HG02642 (cell line): ENCODE measurements around the gene SEMA4D.

Experiments used
- ATAC-seq: cut with Tn5 transposase; IDR thresholded peaks from one replicate; pipeline ENCODE4 v1.9.1; 2021; ENCODE audit warnings: mild to moderate bottlenecking; ENCODE audit not compliant: unreplicated experiment, poor library complexity

The SEMA4D gene

DNA sequence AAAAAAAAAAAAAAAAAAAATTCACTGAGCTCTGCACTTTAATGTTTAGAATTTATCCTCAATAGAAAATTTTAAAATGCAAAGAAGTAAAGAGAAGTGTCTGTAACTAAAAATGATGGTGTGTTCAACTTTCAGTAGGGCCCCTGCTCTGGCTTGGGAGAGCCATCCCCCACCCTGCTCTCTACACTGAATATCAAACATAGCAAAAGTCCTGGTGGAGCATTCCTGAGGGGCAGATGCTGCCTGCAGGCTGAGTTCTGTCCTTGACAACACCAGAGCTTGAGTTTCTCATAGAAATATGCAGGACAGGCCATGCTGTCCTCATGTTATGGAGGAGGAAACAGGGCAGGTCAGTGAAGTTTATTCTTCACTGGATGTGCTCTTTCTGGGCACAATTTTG, 7.1 kb upstream of the SEMA4D start:
- ATAC-seq, result no peak

DNA sequence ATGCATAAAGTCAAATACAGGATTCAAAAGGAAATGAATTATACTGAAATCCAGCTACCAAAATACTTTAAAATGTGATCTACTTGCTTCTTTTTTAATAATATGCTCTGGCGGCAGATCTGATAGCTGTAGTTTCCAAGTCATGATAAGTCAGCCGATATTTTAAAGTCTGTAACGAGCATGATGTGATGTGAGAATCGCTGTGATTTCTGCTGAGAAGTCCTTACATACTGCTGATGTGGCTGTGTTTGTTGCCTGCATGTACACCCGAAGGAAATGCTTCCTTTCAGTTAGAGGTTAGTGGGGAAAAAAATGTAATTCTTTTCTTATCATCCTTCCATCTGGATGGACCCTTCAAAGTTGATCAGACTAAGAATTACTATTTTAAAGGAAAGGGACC, 4.8 kb upstream of the SEMA4D start:
- no peak for ATAC-seq

DNA sequence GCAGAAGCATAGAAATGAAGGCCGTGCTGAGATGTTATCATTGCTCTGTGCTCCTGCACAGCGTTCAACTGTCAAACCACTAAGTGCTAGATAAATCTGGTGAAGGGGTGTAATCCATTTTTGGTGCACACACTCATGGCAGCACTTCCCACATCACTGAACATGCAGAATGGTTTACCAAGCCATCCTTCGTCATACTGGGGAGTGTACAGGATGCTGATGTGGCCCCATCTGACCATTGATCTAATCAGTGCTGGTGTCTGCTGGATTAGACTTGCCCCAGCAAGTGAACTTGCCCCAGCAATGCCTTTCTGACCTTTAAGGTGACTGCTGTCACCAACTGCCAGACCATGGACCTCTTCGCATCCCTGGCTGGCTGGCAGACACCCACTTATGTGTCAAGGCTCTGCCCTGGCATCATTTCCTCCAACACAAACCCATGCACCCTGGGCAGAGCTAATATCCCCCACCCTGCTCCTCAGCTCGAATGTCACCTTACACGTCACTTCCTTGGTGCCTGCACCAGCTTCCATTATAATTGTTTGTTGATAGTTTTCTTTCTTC, 4.2 kb upstream of the SEMA4D start:
- no peak for ATAC-seq

DNA sequence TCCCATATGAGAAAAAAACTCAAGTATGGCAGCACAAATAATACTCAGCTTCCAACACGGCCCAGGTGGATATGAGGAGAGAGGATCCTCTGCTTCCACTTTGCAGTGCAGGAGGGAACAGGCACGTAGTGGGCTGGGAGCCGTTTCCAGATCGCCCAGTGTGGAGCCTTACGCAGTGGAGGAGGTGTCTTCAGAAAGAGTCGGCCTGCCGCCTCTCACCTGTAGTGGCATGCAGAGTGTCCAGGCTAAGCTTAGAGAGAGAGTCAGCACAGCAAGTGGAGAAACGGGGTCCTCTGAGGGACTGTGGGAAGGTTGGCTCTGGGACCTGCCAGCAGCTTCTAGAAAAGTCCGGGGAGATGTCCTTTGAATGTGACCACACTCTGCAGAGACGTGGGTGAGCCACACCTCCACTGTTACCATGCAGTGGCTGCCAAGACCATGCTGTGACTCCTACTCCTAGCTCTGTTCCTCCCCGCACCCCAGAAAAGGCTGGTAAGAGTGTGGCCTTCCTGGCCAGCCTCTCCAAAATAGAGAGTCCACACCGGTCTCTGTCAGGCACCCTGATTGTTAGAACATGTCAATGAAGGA, 3.5 kb upstream of the SEMA4D start:
- no peak for ATAC-seq

DNA sequence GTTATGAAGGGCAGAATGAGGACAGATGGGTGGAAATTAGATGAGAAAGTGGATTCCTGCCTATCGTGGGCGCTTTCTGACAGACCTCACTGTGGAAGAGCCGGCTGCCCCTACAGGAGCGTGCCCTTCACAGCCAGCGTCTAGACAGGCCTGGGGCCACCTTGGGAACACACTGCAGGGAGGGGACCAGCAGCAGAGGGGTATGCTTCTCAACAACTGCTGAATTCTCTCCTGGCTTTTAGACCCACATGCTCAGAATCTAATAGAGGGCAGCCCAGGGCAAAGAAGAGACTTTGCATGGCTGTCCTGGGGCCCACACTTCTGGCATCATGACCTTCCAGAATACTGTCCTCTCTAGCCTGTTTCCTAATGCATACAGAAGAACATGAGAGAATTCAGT, 2.1 kb upstream of the SEMA4D start:
- no peak for ATAC-seq

DNA sequence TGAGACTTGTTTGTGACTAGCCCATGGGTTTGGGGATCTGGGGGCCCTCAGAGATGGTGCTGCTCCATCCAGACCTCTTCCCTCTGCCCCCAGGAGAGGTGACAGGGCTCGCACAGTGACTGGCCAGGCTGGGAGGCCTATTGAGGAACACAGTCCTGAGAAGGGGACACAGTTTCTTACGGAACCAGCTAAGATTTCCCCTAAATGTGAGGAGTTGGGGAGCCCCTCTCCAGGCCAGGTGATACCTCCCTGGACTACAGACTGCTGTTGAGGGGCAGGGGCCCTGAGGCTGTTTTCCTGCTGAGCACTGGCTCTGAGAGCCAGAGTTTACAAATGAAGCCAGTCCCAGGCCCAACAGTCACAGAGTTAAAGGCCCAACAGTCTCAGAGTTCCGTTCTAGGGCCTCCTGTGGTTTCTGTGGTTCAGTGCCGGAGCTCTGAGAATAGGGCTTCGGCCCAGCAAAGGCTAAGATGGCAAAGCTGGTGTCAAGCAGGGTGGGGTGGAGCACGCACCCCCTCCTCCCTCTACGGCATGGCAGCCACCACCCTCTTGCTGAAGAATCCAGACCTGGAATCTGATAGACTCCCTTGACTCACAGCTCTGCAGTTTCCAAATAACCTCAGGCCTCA, 1.1 kb upstream of the SEMA4D start:
- no peak for ATAC-seq

DNA sequence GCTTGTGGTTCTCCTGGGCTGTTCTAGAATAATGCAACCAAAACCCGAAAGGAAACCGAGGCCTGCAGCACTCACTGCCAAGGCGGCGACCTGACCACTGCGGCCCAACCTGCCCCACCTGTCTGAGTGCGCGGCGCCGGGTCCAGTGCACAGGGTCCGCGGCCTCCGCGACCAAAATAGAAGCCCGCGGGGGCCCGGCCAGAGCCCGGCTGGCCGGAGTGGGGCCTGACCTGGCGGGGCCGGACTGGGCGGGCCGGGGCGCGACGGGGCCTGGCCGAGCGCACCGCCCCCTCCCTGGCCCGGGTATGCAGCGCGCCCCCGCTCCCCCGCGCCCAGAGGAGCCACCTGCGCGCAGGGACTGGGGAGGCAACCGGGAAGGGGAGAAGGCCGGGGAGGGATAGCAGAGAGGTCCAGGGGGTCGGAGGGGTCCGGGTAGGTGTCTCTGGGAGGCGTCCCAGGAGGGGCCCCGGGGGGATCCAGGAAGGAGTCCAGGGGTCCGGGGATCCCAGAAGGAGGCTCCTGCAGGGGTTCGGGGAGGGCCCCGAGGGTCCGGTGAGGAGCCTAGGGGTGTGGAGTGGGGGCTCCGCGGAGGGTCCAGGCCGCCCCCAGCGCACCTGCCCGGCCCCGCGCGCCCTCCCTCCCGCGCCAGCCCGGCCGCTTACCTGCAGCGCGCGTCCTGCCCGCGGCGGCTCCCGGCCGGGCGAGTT, 503 bp downstream of the SEMA4D start:
- ATAC-seq, result peak; percentile 53

DNA sequence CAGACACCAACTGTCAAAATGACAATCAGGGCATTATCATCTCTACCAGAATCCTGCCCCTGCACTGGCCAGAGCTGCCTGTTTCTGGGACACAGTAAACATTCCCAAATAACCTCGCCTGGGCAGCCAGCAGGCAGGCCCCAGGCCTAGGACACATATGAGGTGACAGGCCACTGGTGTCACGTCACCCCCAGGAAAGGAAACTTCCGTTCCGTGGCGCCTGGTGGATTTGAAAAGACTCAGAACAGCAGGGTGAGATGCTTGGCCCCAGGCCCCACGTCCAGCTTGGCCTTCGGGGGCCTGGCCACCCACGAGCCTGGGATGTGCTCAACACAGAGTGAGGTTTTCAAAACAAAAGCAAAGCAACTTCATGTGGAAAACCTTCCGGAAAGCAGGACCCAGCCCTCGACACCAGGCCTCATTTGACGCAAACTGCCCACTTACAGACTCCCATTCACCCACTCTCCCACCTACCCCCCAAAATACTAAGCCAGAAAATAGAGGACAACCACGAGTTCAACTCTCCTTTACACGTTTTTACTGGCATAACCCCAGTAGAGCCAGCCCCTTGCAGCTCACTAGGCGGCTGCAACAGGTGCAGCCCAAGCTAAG, 1.2 kb downstream of the SEMA4D start:
- no peak for ATAC-seq

DNA sequence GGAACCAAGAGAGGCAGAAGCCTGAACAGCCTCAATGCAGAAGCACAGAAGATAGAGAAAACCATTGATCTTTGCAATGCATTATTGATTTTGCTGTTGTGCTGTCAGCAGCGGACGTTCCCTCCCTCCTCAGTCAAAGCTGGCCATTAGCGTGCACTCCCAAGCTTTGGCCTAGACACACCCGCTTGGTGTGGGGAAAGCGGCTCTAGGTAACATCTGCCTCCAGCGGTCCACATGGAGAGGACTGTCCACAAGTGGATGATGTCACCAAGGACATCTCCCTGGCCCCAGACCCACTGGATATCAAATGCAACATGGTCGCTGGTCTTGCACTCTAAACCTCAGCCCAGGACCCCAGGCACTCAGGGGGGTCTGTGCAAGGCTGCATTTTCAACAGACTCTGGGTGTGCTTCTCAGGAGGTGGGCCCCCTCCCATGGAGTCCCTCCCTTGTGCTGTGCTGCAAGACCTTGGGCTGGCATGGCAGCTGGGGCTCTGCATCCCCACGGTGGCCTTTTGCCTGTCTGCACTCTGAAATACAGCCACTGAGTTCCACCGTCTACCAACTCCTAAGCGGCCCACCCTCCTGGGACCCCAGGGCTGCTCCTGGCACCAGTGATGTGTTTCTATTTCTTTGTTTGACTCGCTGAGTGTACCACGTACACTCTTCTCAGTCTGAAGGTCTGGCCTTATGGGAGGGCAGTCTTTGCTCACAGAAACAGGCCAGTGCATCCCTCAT, 1.9 kb downstream of the SEMA4D start:
- ATAC-seq, result no peak

DNA sequence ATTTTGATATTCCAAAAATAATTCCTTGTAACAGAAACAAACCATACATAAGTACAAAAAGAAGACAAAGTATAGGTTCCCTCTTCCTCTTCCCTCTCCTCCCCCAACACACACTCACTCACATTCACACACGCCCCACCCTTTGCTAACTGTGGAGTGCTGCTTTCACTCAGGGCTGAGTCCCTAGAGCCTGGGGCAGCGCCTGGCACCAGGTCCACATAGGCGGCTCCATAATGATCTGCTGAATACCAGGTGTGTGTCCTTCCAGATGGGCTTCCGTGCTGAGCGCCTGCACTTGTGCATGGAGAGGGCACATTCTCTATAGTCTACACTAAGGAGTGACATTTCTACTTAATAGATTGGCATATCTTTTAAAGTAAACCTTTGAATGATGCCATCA, 3.7 kb downstream of the SEMA4D start:
- no peak for ATAC-seq

DNA sequence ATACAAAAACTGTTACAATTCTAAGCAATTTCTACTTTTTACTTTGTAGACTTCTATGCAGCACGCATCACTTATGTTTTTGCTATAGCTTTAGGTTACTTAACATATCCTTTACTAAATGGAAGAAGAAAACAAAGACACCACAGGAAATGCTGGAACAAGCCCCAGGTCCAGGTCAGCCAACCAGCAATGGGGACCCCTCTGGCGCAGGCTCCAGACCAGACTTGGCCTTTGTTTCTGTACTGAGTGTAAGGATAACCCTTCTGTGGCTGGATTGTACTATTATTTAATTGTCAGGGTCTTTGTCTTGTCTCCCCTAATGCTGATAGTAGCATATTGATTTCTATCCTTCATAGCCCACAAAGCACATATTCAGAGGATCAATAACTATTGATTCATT, 4.2 kb downstream of the SEMA4D start:
- ATAC-seq, result no peak

DNA sequence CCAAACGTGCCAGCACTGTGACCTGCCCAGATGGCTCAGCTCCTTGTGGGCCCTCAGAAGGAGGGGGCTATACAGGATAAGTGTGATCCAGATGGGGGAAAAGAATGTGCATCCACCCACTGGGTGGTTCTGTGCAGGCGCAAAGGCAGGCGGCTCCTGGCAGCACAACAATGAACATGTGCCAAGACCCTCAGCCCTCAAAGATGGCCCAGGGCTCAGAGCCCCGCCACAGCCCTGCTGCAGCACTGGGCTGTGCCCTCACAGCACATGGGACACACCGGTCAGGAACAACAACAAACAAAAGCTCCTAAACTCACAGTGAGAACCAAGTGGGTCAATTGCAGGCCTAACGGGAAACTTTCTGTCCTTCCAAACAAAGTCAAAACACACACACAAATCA, 4.7 kb downstream of the SEMA4D start:
- ATAC-seq, result no peak

DNA sequence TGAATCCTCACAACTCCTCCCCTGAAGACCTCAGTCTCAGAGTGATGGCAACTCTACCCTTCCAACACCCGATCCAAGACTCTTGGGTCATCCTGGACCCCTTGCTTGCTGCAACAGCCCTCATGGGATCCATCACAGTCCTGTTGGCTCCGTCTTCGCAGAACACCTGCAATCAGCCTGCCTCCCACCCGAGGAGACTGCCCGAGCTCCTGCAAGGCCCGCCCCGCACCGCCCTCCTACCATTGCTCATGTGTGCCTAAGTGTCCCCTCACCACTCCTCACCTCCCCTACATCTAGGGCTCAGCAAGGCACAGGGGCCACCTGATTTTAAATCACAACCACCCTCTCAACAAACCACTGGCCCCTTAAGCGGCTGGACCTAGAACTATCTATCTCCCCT, 5.3 kb downstream of the SEMA4D start:
- no peak for ATAC-seq

DNA sequence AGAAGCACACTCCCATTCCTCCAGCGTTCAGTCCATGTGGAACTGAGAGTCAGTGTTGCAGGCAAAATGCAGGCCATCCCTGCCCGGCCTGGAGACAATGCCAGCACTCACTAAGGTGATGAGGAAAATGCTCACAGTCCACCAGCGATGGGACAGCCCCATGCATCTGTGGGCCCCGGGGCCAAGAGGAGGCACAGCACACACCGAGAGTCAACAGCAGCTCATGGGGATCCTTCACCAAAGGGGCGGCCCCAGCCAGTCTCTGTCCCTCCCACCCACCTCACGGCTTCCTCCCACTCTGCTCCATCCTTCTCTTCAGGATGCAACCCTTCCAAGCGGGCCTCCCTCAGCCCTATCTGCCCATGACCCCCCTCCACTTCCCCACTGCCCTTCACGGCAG, 6.2 kb downstream of the SEMA4D start:
- ATAC-seq, result no peak

DNA sequence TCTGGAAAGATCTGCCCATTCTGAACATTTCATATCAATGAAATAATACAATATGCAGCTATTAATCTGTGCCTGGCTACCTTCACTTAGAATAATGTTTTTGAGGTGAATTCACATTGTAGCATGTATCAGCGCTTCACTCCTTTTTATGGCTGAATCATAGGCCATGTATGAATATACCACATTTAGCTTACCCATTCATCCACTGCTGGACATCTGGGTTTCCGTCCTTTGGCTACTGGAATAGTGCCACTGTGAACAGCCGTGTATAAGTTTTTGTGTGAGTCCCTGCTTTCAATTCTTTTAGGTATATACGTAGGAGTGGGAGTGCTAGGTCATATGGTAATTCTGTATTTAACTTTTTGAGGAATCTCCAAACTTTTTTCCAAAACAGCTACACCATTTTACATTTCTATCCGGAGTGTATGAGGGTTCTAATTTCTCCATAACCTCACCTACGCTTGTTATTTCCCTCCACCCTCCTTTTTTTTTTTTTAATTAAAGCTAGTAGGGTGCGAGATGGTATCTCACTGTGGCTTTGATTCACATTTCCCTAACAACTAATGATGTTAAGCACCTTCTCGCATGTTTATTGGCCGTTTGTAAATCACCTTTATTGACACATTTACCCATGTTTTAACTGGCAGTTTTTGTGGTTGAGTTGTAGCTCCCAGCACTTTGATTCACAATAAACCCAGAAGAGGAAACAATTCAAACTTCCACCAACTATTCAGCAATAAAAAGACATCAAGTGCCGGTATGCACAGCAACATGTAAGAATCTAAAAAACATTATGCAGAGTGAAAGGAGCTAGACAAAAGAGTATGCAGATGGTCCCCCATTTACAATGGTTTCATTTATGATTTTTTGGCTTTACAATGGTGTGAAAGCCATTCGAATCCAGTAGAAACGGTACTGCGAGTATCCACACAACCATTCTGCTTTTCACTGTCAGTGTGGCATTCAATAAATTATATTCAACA, 8.1 kb downstream of the SEMA4D start:
- ATAC-seq, result no peak

DNA sequence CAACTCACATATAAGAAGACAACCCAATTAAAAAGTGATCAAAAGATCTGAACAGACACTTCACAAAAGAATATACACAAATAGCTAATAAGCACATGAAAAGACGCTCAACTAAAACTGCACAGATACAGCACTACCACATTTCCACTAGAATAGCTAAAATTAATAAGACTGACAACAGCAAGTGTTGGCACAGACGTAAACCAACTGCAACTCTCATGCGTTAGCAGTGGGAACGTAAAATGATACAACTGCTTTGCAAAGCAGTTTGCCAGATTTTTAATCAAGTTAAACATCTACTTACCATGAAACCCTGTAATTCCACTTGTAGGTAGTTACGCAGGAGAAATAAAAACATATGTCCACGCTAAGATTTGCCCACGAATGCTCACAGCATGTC, 9.0 kb downstream of the SEMA4D start:
- no peak for ATAC-seq

DNA sequence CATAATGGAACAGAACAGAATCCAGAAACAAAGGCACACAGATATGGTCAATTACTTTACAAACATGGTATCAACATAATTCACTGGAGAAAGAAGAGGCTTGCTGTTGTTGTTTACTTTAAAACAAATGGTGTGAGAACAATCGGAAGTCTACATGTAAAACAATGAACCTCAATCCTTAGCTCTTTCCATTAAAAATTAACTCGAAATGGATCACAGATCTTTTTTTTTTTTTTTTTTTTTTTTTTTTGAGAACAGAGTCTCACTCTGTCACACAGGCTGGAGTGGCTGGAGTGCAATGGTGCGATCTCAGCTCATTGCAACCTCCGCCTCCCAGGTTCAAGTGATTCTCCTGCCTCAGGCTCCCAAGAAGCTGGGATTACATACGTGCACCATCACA, 9.8 kb downstream of the SEMA4D start:
- ATAC-seq, result no peak

DNA sequence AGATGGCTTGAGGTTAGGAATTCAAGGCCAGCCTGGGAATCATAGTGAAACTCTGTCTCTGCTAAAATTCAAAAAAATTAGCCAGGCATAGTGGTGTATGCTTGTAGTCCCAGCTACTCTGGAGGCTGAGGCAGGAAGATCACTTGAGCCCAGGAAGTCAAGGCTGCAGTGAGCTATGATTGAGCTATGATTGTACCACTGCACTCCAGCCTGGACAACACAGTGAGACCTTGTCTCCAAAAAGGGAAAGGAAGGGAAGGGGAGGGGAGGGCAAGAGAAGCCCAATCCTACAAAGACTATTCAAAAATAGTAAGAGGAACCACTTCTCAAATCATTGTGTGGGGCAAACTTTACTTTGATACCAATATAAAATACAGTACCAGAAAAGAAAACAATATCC, 11.2 kb downstream of the SEMA4D start:
- ATAC-seq, result no peak
